GM12873 (cell line): ENCODE results near the gene WDR6.

Source experiments
- TF ChIP-seq, protein P1 (sequence below): IDR thresholded peaks from 2 replicates; pipeline ENCODE4 v1.5.1; 2012; ENCODE audit warnings: low read depth, mild to moderate bottlenecking, moderate library complexity, low read length, control low read depth; ENCODE audit not compliant: insufficient read depth; ENCODE audit errors: missing control alignments

The WDR6 gene

GRCh38 chr3:49018707-49019006 lies 11.5 kb downstream of the WDR6 start:
- TF ChIP-seq, protein P1, sequence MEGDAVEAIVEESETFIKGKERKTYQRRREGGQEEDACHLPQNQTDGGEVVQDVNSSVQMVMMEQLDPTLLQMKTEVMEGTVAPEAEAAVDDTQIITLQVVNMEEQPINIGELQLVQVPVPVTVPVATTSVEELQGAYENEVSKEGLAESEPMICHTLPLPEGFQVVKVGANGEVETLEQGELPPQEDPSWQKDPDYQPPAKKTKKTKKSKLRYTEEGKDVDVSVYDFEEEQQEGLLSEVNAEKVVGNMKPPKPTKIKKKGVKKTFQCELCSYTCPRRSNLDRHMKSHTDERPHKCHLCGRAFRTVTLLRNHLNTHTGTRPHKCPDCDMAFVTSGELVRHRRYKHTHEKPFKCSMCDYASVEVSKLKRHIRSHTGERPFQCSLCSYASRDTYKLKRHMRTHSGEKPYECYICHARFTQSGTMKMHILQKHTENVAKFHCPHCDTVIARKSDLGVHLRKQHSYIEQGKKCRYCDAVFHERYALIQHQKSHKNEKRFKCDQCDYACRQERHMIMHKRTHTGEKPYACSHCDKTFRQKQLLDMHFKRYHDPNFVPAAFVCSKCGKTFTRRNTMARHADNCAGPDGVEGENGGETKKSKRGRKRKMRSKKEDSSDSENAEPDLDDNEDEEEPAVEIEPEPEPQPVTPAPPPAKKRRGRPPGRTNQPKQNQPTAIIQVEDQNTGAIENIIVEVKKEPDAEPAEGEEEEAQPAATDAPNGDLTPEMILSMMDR = no peak

GRCh38 chr3:49019941-49020329 lies 12.7 kb downstream of the WDR6 start:
- TF ChIP-seq, protein P1 = no peak

GRCh38 chr3:49020330-49021212 lies 13.4 kb downstream of the WDR6 start:
- TF ChIP-seq, protein P1 = no peak

DNA sequence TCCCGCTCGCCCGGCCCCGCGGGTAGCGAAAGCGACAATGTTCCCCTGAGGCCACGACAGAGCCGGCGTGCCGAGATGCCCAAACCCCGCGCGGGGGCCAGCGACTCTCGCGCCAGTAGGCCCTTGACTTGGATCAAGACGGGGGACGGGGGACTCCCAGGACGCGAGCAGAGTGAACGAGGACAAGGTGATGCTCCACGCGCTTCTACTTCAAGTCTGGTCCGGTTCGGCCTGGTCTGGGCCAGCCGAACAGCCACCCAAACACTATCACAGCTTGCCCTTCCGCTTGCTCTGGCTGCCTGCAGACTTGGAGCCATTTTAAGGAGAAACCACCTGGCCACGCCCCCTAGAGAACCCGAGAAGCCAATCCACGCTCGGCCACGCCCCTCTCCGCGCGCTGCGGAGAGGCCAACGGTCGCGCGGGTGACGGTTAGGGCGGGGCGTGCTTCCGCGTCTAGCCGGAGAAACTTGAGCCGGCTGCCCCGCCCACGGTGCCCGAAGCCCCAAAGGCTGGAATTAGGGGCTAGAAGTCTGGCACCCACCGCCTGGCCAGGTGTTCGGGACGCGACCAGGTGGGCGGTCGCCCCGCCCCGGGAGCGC lies 14.1 kb downstream of the WDR6 start:
- TF ChIP-seq, protein P1 = no peak

DNA sequence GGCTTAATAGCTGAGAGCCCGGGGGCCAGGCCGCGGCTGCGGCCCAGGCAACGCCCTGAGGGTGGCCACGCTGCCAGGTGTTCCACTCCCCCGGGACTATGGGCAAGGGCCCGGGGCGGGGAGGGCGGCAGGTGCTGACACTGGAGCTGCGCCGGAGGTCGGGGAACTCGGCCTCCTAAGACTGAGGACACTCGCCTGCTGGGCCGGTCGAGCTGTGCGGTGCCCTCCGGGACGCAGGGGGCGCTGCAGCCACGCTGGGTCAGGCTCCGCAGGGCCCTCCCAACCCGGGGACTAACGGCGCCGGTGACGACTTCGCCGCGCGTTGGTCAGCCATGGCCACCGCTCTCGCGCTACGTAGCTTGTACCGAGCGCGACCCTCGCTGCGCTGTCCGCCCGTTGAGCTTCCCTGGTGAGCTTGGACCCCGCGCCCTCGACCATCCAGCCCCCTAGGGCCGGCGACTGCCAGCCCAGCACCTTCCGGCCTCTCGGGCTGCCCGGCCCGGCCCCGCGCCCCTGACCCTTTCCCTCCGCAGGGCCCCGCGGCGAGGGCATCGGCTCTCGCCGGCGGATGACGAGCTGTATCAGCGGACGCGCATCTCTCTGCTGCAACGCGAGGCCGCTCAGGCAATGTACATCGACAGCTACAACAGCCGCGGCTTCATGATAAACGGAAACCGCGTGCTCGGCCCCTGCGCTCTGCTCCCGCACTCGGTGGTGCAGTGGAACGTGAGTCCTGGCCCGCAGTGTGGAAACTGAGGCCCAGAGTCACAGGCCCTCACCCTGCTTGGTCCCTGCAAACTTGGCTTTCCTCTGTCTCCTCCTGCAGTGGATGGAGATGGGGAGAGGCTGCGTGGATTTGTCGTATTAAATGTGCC lies 14.9 kb downstream of the WDR6 start, which contains the start of gene NDUFAF3:
Gene NDUFAF3, plus strand, starts transcription at position 309 of the 875 bp plus-strand sequence. Its CDS starts 24 bp downstream, at position 333.
- TF ChIP-seq, protein P1 = peak; percentile 94

DNA sequence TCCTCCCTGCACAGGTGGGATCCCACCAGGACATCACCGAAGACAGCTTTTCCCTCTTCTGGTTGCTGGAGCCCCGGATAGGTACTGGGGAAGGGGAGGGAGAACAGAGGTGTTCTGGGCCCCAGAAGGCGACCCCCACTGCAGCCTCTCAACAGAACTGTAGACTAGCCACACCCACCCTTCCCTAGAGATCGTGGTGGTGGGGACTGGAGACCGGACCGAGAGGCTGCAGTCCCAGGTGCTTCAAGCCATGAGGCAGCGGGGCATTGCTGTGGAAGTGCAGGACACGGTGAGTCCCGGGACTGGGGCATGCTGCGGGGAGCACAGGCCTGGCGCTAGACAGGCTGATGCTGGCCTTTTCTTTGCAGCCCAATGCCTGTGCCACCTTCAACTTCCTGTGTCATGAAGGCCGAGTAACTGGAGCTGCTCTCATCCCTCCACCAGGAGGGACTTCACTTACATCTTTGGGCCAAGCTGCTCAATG lies 15.5 kb downstream of the WDR6 start:
- TF ChIP-seq, protein P1 = no peak
